22Rv1 (cell line): ENCODE measurements around the gene ALKBH5.

ENCODE experiments used
- ZFX ChIP-seq: fragments of 450-650 bp; IDR thresholded peaks from 2 replicates; pipeline ENCODE4 v1.6.1; 2017; ENCODE audit warnings: antibody characterized with exemption, borderline replicate concordance
- TF ChIP-seq, protein P1 (sequence below): fragments of 450-650 bp; IDR thresholded peaks from 2 replicates; pipeline ENCODE4 v1.5.1; 2017; ENCODE audit warnings: mild to moderate bottlenecking

- TF ChIP-seq, protein P1, sequence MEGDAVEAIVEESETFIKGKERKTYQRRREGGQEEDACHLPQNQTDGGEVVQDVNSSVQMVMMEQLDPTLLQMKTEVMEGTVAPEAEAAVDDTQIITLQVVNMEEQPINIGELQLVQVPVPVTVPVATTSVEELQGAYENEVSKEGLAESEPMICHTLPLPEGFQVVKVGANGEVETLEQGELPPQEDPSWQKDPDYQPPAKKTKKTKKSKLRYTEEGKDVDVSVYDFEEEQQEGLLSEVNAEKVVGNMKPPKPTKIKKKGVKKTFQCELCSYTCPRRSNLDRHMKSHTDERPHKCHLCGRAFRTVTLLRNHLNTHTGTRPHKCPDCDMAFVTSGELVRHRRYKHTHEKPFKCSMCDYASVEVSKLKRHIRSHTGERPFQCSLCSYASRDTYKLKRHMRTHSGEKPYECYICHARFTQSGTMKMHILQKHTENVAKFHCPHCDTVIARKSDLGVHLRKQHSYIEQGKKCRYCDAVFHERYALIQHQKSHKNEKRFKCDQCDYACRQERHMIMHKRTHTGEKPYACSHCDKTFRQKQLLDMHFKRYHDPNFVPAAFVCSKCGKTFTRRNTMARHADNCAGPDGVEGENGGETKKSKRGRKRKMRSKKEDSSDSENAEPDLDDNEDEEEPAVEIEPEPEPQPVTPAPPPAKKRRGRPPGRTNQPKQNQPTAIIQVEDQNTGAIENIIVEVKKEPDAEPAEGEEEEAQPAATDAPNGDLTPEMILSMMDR, result no peak
- no peak for TF ChIP-seq ZFX
Observed at GRCh38 chr17:18257982-18258355, 74.3 kb downstream of the ALKBH5 start.
